COLO668 (cell line): ENCODE data around the gene FMN1.

Source experiments
- DNase-seq: peaks from one replicate; lab custom pipeline; 2025; ENCODE audit not compliant: unreplicated experiment; lab: John Stamatoyannopoulos, UW

The FMN1 gene

DNA sequence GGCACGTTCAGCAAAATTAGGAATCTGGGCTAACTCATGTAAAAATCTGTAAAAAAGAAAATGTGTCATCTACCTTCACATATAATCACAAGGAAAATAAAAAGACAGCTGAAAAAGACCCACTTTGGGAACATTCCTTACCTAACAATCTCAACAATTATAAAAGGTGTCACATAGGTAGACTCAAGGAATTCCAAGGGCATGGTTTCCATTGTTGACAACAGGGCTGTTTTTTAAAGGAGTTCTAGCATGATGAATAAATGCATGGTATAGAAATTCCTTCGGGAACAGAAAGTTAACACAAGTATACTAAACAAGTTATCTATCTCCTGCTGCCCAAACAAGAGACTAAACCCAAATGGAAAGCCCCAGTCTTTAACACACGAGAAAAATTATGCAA is 292.5 kb downstream of the FMN1 start:
- DNase-seq, result no peak

DNA sequence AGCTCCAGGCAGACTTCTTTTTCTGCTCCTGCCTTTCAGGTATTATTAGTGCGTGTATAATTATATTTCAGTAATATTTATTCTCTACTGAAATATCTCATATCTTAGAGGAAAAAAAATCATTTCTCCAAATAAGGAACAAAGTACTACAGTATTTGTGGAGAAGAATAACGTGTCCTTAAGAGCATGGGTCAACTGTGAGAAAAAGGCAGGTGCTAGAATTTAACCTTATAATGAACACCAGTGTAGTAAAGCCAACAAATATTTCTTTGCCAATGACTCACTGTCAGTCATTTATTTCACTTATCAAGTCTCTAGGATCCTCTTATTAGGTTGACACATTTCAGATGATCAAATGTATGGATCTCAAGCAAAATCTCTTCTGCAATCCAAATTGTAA is 293.3 kb downstream of the FMN1 start:
- no peak for DNase-seq

DNA sequence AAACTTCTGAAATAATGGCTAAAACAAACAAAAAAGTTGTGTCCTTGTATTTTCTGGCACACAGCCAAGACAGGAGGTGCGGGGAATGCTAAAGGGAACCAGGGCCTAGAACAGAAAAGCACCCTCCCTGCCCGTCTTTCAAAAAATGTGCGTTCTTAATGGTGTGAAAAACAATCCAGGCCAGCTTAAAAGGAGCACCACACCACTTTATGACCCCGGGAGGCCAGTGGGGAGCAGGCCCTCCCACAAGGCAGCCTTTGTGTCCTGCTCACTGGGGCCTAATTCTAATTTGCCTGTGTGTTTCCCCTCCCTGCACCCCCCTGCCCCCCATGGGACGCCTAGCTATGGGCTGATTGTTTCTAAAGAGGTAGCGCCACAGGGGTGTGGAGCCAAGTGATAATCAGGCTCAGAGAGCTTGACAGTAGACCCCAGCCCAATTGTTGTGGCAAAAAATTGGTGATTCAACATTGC is 295.4 kb downstream of the FMN1 start:
- DNase-seq, result peak; percentile 28

DNA sequence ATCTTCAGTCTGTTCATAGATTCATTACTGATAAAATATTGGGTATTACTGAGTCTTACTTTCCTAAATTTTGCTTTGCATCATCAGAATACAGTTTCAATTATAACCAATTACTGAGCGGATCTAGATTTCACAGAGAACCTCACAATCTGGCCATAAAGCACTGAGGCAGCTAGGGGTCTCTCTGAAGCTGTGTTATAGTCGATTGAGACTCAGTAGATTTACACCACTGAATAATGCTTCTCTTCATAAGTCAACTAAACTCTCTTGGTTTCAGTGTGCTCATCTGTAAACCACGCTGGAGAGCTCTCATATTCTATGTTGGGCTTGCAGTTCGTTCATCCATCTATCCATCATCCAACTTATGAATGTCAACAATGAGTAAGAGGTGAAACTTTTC is 296.1 kb downstream of the FMN1 start:
- no peak for DNase-seq

DNA sequence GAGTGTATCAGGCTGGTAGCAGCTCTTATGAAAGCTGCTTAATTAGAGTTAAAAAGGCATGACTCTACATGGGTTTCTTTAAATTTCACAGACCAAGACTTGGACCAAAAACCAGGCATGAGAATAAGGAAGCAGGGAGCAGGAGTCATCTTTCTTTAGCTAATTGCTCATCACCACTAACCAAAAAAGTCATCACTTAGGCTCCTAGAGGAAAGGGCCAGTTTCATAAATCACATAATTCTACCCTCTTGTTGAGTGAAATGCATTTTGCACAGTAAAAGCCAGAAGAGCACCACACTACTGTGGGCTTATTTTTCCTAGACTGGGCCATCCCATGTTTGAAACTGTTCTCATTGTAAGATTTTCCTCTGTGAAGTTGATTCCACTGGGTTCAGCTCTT is 301.1 kb downstream of the FMN1 start:
- no peak for DNase-seq

DNA sequence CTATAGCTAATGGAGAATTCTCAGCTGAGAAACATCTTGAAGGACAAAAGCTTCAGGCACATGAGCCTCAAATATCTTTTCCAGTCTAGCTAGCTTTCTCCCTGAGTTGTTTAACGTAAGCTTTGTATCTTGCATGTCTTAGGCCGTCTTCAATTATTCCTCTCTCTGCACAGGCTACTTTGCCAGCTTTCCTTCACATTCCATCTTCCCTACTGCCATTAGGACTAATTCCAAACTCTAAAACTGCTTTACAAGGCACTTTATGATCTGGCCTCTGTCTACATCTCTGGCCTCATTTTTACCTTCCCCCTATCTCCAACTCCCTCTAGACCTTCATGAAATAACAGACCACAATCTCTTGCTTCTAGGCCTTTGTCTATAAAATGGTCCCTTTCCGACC is 305.3 kb downstream of the FMN1 start:
- no peak for DNase-seq

DNA sequence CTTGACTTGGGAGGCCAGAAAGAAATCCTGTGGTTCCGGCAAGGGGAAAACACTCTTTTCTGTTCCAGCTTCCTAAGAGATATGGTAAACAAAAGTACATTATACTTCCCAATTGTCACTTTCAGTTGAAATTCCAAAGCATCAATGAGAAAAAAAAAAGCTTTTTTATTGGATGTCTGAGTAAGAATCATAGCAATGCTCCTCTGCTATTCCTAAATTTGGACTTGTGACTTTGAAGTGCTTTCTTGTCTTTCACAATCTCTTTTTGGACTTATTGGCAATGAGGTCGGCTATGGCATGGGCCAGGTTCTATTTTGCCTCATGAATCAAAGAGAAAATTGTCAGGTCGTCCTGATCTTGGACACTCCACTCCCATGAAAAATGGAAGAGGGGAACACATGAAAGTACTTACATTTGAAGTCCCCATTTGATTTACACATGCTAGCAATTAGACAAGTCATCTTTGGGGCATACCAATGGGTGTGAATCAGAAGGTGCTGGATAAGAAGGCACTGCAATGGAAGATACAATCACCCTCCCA is 306.2 kb downstream of the FMN1 start:
- DNase-seq, result no peak

DNA sequence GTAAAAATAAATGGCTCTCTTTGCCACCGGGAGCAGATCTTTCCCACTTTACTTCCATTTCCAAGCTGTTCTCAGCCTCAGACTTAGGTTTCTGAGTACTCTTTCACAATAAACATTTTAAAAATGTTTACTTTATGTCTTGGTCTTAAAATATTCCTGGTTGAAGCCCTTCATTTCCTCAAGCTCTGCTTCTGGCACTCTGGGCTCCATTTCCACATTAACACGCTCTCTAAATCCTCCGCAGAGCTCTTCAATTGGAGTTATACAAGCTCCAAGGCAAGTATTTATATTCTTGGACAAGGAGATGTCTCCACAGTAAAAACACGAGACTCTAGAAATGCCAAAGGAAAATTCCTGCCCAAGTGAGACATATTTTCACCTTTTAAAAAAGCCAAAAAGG is 307.4 kb downstream of the FMN1 start:
- no peak for DNase-seq

DNA sequence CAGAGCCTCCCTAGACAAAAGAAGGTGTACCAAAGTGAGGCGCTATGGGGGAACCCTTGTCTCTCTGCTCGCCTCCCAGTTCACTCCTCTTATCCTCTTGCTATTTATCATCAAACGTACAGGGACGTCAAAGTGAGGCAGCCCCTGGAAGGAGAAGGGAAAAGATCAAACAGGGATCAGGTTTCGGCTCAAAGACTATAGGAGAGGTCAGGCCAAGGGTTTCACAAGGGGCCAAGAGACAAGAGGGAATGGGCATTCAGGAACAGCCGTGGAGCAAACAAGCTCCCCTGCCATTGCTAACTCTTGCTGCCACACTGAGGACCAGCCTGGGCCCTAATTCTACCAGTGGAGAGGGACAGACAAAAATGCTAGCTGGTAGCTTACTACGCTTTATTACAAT is 308.1 kb downstream of the FMN1 start:
- no peak for DNase-seq

DNA sequence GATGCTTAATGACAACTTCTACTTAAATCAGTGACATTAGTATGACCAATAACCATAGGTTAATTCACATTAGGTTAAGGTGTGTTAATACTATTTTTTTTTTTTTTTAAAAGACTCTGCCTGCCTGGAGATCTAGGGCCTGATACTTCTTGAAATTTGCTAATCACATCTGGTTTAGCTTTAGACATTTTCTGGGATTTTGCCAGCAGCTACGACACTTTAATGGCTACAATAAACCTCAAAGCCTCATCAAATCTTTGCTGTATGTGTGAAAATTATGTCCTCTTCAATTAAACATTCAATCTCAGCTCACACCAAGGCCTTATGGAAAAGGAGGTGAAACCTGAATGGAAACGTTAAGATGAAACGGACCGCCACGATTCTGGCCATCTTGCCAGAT is 308.8 kb downstream of the FMN1 start:
- DNase-seq, result no peak

DNA sequence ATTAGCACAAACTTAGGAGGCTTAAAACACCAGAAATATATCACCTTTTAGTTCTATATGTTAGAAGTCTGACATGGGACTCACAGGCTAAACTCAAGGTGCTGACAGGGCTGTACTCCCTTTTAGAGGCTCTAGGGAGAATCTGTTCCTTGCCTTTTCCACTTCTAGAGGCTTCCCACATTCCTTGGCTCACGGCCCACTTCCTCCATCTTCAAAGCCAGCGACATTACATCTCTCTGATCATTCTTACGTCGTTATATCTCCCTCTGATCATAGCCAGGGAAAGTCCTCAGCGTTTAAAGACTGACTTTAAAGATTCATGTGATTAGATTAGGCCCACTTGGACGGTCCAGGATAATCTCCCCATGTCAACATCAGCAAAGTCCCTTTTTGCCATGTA is 310.4 kb downstream of the FMN1 start:
- no peak for DNase-seq

DNA sequence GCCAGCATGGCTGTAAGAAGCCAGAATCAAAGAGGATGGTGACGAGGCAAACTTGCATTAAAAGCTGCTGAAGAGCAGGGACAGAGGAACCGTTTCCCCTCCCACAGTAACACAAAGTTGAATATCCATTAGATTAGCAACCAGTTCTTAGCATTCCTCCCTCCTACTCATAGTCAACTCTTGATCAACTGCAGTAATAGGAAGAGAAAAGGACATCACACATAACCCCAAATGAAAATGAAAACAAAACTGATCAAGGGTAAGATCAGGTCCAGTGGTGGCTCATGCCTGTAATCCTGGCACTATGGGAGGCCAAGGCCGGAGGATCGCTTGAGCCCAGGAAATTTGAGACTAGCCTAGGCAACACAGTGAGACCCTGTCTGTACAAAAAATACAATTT is 311.6 kb downstream of the FMN1 start:
- DNase-seq, result no peak

DNA sequence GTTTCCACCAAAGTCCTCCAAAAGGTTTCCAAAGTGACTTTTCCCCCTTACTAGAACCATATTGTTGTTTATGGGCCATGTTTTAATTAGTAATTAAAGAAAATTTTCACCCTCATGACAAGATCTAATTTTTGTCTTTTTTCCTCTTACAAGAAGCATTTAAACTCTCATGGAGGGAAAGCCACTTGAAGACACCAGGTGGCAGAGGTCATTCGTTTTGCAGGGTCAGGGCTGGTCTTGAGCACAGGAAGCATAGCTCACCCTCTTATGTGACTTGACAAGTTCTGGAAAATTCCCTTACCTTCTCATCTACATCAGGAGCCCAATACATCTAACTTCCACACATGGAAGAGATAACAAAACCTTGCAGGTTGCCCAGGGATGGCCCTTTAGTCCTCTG is 313.0 kb downstream of the FMN1 start:
- no peak for DNase-seq

DNA sequence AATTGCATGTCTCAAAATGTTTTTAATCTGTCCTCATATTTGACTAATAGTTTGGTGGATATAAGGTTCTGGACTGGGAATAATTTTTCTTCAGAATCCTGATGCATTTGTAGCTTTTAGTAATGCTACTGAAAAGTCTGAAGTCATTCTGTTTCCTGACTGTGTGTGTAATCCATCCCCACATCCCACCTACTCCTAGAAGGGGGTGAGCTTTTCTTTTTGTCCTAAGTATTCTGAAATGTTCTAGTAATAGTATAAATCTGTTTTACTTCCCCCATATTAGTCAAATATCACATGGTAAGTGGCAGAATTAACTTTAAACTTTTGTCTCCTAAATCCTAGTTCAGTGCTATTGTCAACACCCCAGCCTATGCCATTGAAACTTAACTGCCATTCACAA is 313.9 kb downstream of the FMN1 start:
- no peak for DNase-seq

DNA sequence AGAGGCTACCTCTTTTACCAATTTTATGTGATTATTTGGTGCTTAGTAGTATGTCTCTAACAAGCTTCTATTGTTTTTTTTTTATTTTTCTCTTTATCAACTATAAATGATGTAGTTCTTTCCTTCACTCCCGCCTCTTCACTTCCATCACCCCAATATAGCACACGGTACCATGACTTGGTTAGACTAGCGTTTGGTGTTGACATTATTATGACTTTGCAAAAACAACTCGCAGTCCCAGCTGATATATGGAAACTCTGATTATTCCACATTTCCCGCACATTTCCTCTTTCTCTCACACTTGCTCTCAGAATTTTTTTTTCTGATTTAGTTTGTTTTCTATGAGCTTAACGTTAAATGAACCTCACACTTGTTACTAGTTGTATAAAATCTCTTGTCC is 314.5 kb downstream of the FMN1 start:
- DNase-seq, result no peak

DNA sequence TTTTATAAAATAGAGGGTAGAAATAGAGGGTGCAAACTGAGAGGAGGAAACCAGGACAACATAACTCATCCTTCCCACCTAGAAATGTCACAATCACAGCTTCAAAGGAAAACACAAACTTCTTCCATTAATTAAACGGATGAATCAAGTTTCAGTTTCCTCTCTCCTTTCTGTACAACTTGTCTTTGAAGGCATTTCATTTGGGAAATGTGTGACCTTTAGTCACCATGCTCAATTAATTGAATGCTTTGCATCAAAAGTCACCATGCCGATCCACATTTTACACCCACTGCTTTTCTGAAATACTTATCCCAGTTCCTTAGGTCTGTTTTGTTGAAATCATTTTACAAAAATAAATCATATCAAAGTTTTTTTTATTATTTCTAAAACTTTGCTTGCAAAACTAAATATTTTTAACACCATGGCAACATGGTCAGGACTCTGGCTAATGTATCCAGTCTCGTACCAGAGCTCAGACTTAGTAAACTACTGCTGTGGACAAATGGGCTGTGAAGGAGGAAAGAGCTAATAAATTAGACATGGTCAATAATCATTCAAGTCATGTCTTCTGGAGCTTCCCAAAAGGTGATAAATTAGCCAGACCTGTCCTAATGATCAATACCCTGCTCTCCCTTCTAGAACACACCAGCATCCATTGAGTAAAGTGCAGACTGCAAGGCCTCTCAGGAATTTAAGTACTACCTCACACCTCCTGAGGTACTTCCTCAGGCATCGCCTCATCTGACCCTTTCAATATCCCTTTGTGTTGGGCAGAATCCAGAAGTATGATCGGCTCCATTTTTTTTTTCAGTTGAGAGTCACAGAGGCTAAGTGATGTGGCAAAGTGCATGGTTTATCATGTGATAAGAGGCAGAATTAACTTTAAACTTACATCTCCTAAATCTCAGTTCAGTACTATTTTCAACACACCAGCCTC is 315.4 kb downstream of the FMN1 start:
- no peak for DNase-seq

DNA sequence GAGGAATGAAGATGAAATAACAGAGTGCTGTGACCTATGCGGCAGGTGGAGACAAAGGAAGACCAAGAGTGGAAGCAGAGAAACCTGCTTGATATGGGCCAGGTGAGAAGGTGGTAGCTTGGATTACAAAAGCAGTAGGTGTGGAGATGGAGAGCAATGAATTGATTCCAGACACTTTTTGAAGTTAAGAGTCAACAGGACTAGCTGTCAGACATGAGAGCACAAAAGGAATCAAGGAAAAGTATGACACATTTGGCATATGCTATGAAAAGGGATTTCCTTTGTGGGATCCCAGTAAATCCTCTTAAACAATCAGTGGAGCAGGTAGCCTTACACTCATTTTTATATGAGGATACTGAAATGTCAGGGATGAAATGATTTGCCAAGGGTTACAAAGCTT is 316.2 kb downstream of the FMN1 start:
- no peak for DNase-seq

DNA sequence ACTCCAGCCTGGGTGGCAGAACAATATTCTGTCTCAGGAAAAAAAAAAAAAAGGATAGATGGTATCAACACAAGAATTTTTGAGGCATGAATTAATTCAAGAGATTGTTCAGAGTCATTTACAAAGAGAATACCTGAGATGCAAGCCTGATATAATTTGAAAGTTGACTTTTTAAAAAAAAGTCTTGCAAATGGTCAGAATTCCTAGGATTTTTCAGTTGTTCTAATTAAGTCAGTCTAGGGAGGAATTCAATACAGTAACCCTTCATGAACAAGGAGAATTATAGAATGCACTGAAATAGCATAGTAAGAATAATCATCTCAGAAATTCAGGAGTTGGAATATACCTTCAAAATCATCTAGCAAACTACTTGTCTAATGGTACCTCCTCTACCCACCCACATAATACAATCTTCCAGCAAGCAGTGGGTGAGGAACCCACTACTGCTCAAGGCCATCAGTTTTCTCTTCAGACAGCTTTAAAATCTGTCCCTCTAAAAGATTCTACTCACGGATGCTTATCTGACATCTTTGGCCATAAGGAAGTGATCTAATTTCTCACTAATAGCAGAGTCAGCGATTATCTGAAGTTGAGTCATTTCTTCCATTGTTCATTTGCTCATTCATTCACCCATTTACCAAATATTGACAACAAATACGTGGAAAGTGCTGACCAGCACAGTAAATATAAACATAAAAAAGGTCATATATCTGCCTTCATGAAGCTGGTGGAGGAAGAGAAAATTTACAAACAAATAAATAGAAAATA is 317.1 kb downstream of the FMN1 start:
- no peak for DNase-seq

DNA sequence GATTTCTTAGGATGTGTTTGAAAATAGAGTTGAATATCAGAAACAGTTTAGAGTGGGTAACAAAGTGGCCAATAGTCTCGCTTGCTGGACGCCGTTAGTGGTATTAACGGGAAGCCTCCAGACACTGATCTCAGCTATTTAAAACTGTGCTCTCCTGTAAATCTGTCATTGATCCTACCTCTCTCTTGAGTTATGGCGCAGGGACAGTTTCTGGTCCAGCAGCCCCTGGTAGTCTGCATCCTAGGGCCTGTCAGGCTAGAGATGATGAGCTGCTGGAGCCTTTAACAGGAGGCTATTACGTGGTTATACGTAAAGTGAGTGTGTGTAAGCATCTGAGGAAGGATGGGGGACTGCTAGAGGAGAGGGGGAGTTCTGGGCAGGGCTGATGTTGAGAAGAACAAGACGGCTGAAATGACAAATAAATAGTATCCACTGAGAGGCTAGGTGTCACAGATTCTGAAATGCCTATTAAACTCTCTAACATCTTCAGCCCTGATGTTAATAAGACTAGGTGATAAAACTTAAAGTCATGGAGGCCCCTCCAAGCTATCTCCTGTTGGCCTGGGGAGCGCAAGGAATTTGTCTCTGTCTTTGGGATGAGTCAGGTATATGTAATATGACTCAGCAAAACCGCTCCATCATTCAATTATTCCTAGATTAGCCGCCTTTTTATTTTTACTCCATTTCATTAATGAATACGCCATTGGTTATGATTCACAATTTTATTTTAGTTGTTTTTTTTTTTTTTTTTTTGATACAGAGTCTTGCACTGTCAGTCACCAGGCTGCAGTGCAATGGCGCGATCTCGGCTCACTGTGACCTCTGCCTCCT is 321.0 kb downstream of the FMN1 start:
- no peak for DNase-seq

DNA sequence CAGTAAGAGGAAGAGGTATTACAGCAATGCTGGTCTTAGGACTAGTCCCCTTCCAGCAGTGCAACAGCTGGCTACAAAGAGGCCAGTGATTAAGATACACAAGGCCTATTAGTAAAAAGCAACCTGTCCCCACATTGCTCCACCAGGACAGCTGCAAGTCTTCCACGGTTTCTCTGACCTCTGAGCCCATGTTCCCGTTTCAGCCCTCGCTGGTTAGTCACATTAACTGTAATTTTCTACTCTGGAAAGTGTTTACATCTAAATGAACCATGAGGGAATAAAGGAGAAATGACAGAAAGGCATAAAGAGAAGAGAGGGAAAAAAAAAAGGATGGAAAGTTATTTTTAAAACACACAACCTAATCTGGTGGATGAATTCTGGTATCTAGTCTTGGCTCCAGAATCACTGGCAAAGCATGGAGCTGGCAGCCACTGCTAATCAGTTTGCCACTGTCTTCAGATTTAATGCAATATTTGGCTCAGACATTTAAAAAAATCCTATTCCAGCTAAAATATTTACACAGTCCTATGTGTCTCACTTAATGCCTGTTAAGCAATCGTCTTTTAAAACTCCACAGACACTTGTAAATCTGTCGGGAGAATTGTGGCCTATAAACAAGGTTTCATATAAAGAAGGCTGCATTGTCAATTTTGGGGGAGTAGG is 321.8 kb downstream of the FMN1 start:
- no peak for DNase-seq

DNA sequence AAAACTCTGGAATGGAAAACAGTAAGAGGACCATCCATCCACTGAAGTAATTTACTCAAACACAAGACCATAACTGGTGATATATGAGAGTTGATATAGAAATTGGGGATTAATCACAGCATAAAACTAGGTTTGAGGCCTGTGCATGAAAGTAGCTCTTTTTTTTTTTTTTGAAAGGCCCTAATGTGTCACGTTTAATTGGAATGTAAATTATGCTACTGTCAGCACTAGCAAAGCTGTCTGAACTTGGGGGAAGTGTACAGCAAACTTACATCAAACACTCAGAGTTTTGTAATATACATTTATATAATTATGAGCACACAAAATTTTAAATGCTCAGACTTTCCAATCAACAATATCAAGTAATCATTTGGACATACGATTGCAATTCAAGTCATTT is 322.6 kb downstream of the FMN1 start:
- no peak for DNase-seq
